Rectal smooth muscle tissue (tissue), 1 donor: ENCODE data around the gene PRPS2.

Source experiments
- H3K27ac ChIP-seq: one replicate; pipeline ENCODE4 v1.7.0; 2013; ENCODE audit warnings: low read depth, low read length, inconsistent platforms
- H3K27me3 ChIP-seq: one replicate; pipeline ENCODE4 v1.7.0; 2013; ENCODE audit warnings: low read length; ENCODE audit not compliant: control insufficient read depth, insufficient read depth
- H3K36me3 ChIP-seq: one replicate; pipeline ENCODE4 v1.7.0; 2013; ENCODE audit warnings: low read length; ENCODE audit not compliant: control insufficient read depth, insufficient read depth
- H3K4me1 ChIP-seq: one replicate; pipeline ENCODE4 v1.7.0; 2013; ENCODE audit warnings: low read length; ENCODE audit not compliant: control insufficient read depth, insufficient read depth
- H3K4me3 ChIP-seq: one replicate; pipeline ENCODE4 v1.7.0; 2013; ENCODE audit warnings: low read length
- H3K9ac ChIP-seq: one replicate; pipeline ENCODE4 v1.7.0; 2013; ENCODE audit warnings: low read length

The PRPS2 gene

GRCh38 chrX:12791257-12792228, at the start of gene PRPS2:
Gene PRPS2 (plus strand): TSS chrX:12791412. CDS start chrX:12791498, 86 bp downstream.
- Histone ChIP-seq H3K27ac (peak within 1 kb of the TSS; percentile 70), H3K4me1 (peaks cover 6% of the 10 kb centered on the region), H3K36me3 (no peaks in the 10 kb centered on the region), H3K9ac (peak within 1 kb of the TSS; percentile 33), H3K27me3 (no peaks in the 10 kb centered on the region), H3K4me3 (peak within 1 kb of the TSS; percentile 70)

- Histone ChIP-seq H3K27me3 (no peaks in the 10 kb centered on the region), H3K27ac (no peak overlapping the region), H3K4me3 (no peak overlapping the region), H3K9ac (no peak overlapping the region), H3K4me1 (no peaks in the 10 kb centered on the region), H3K36me3 (no peaks in the 10 kb centered on the region)
Measured at GRCh38 chrX:12741416-12741815, 49.8 kb upstream of the PRPS2 start.

- no peak overlapping the region for H3K27ac ChIP-seq
- H3K4me1 ChIP-seq, result no peaks in the 10 kb centered on the region
- no peak overlapping the region for H3K4me3 ChIP-seq
- no peak overlapping the region for H3K9ac ChIP-seq
- H3K36me3 ChIP-seq, result no peaks in the 10 kb centered on the region
- H3K27me3 ChIP-seq, result no peaks in the 10 kb centered on the region
Measured at GRCh38 chrX:12747433-12747832, 43.8 kb upstream of the PRPS2 start.

- no peaks in the 10 kb centered on the region for H3K36me3 ChIP-seq
- H3K4me1 ChIP-seq, result no peaks in the 10 kb centered on the region
- H3K27me3 ChIP-seq, result no peaks in the 10 kb centered on the region
- H3K4me3 ChIP-seq, result no peak overlapping the region
- H3K27ac ChIP-seq, result no peak overlapping the region
- H3K9ac ChIP-seq, result no peak overlapping the region
Measured at GRCh38 chrX:12751887-12752286, 39.3 kb upstream of the PRPS2 start.

GRCh38 chrX:12753366-12753765, 37.8 kb upstream of the PRPS2 start:
- Histone ChIP-seq H3K27ac (no peak overlapping the region), H3K4me3 (no peak overlapping the region), H3K27me3 (no peaks in the 10 kb centered on the region), H3K9ac (no peak overlapping the region), H3K4me1 (no peaks in the 10 kb centered on the region), H3K36me3 (no peaks in the 10 kb centered on the region)

GRCh38 chrX:12758291-12758690, 32.9 kb upstream of the PRPS2 start:
- Histone ChIP-seq H3K4me3 (no peak overlapping the region), H3K4me1 (no peaks in the 10 kb centered on the region), H3K36me3 (no peaks in the 10 kb centered on the region), H3K27me3 (no peaks in the 10 kb centered on the region), H3K9ac (no peak overlapping the region), H3K27ac (no peak overlapping the region)

GRCh38 chrX:12767856-12768255, 23.4 kb upstream of the PRPS2 start:
- Histone ChIP-seq H3K27me3 (no peaks in the 10 kb centered on the region), H3K9ac (no peak overlapping the region), H3K4me1 (no peaks in the 10 kb centered on the region), H3K4me3 (no peak overlapping the region), H3K36me3 (no peaks in the 10 kb centered on the region), H3K27ac (no peak overlapping the region)

- no peak overlapping the region for H3K9ac ChIP-seq
- H3K36me3 ChIP-seq, result no peaks in the 10 kb centered on the region
- H3K4me1 ChIP-seq, result no peaks in the 10 kb centered on the region
- H3K4me3 ChIP-seq, result no peak overlapping the region
- H3K27me3 ChIP-seq, result no peaks in the 10 kb centered on the region
- no peak overlapping the region for H3K27ac ChIP-seq
Measured at GRCh38 chrX:12768491-12768890, 22.7 kb upstream of the PRPS2 start.

GRCh38 chrX:12770440-12770839, 20.8 kb upstream of the PRPS2 start:
- Histone ChIP-seq H3K4me3 (no peak overlapping the region), H3K4me1 (no peaks in the 10 kb centered on the region), H3K9ac (no peak overlapping the region), H3K27ac (no peak overlapping the region), H3K27me3 (no peaks in the 10 kb centered on the region), H3K36me3 (no peaks in the 10 kb centered on the region)

- H3K27me3 ChIP-seq, result no peaks in the 10 kb centered on the region
Measured at GRCh38 chrX:12771445-12772069, 19.7 kb upstream of the PRPS2 start.

GRCh38 chrX:12777670-12778069, 13.5 kb upstream of the PRPS2 start:
- Histone ChIP-seq H3K27me3 (no peaks in the 10 kb centered on the region), H3K4me1 (no peaks in the 10 kb centered on the region), H3K36me3 (no peaks in the 10 kb centered on the region)

More at GRCh38 chrX:12771445-12772069, 19.7 kb upstream of the PRPS2 start:
- H3K9ac ChIP-seq, result no peak overlapping the region
- no peaks in the 10 kb centered on the region for H3K4me1 ChIP-seq
- no peak overlapping the region for H3K4me3 ChIP-seq
- H3K36me3 ChIP-seq, result no peaks in the 10 kb centered on the region
- no peak overlapping the region for H3K27ac ChIP-seq

GRCh38 chrX:12779534-12779933, 11.7 kb upstream of the PRPS2 start:
- Histone ChIP-seq H3K4me3 (no peak overlapping the region), H3K36me3 (no peaks in the 10 kb centered on the region), H3K27ac (no peak overlapping the region), H3K27me3 (no peaks in the 10 kb centered on the region), H3K4me1 (no peaks in the 10 kb centered on the region), H3K9ac (no peak overlapping the region)

More at GRCh38 chrX:12777670-12778069, 13.5 kb upstream of the PRPS2 start:
- no peak overlapping the region for H3K4me3 ChIP-seq
- H3K9ac ChIP-seq, result no peak overlapping the region
- no peak overlapping the region for H3K27ac ChIP-seq
